HepG2 (cell line): ENCODE data around the gene THUMPD2. TPM values are rescaled to one million over a fixed set of nuclear protein-coding genes. Genes with fewer than 3 reads are reported as not detected.

Experiments used
- ATAC-seq: fragments of 200-7000 bp; cut with Tn5 transposase; 3 replicates; pipeline ENCODE4 v1.9.1; 2020; ENCODE audit warnings: mild to moderate bottlenecking, moderate library complexity
- BruUV-seq: library from RNA; stranded (reverse); fragments of 400-500 nt; replicated peaks from 2 replicates; lab custom pipeline; 2021; lab: Mats Ljungman, UMichigan
- CTCF ChIA-PET: fragments of 300-600 bp; formaldehyde crosslinking; extraction: SDS; loops from one replicate; lab custom pipeline; 2021; ENCODE audit warnings: low total read pairs, inconsistent platforms, low intra/inter-chr PET ratio; lab: Yijun Ruan, JAX
- POLR2A ChIA-PET: fragments of 350-600 bp; sonication (Branson Sonifier 250); formaldehyde crosslinking; loops from one replicate; lab custom pipeline; 2020; ENCODE audit warnings: antibody characterized with exemption, inconsistent platforms; lab: Yijun Ruan, JAX
- DNase-seq: peaks from one replicate; pipeline ENCODE4 v3.0.0-alpha.2; 2015; ENCODE audit warnings: low spot score
- FAIRE-seq: peaks from 3 replicates; lab custom pipeline; 2011; peaks lifted over from hg19 to GRCh38; lab: Jason Lieb, UNC
- H2AFZ ChIP-seq: one replicate; pipeline ENCODE4 v1.6.1; 2011; ENCODE audit warnings: low read length, inconsistent platforms
- H3K27ac ChIP-seq: fragments of 300-600 bp; 3 replicates; pipeline ENCODE4 v1.8.0; 2011; ENCODE audit warnings: mixed run types, mild to moderate bottlenecking, mixed read lengths, low read length, inconsistent platforms; ENCODE audit not compliant: insufficient read depth; ENCODE audit errors: extremely low read length
- H3K27me3 ChIP-seq, 2 experiments: fragments of 200-600 bp in 1 of 2; 2 replicates in 1 of 2; 3 replicates in 1 of 2; pipeline versions ENCODE4 v1.6.0 to v1.8.0; 2011; ENCODE audit warnings: low read length in 2 of 2, mild to moderate bottlenecking in 2 of 2, moderate library complexity in 2 of 2, inconsistent platforms in 1 of 2; ENCODE audit not compliant: insufficient read depth in 2 of 2, control insufficient read depth in 1 of 2
- H3K36me3 ChIP-seq, 2 experiments: fragments of 200-600 bp in 1 of 2; replicated peaks in 1 of 2; 2 replicates in 1 of 2; 3 replicates in 1 of 2; pipeline versions ENCODE4 v1.5.1 to v1.8.0; 2011; ENCODE audit warnings: low read length in 2 of 2, inconsistent platforms in 1 of 2; ENCODE audit not compliant: insufficient read depth in 2 of 2, control insufficient read depth in 1 of 2
- H3K4me1 ChIP-seq: 2 replicates; pipeline ENCODE4 v1.5.1; 2012; ENCODE audit warnings: low read length, inconsistent platforms; ENCODE audit not compliant: insufficient read depth
- H3K4me2 ChIP-seq: 2 replicates; pipeline ENCODE4 v1.6.0; 2011; ENCODE audit warnings: low read depth, low read length, inconsistent platforms
- H3K4me3 ChIP-seq, 3 experiments: fragments of 200-600 bp in 1 of 3; sonication (generic), shearing (Covaris generic) in 1 of 3; replicated peaks in 1 of 3; 2 replicates each; pipeline ENCODE4 v1.5.1; 2011 to 2016; ENCODE audit warnings: low read length in 3 of 3, inconsistent platforms in 2 of 3, low read depth in 2 of 3, mild to moderate bottlenecking in 2 of 3, control low read depth in 1 of 3, mixed read lengths in 1 of 3; ENCODE audit not compliant: insufficient read depth in 1 of 3
- H3K79me2 ChIP-seq: one replicate; pipeline ENCODE4 v1.6.1; 2011; ENCODE audit warnings: low read length, inconsistent platforms; ENCODE audit not compliant: insufficient read depth
- H3K9ac ChIP-seq: 2 replicates; pipeline ENCODE4 v1.6.0; 2011; ENCODE audit warnings: mild to moderate bottlenecking, low read depth, low read length, inconsistent platforms; ENCODE audit not compliant: insufficient read depth
- H3K9me3 ChIP-seq: 2 replicates; pipeline ENCODE4 v1.5.1; 2012; ENCODE audit warnings: mild to moderate bottlenecking, low read length
- H4K20me1 ChIP-seq: 2 replicates; pipeline ENCODE4 v1.6.0; 2011; ENCODE audit warnings: inconsistent platforms, mild to moderate bottlenecking, low read length, moderate library complexity; ENCODE audit not compliant: insufficient read depth
- BHLHE40 ChIP-seq: IDR thresholded peaks from 2 replicates; pipeline ENCODE4 v1.6.1; 2011; ENCODE audit warnings: low read length, improper control_type of control experiment
- HNRNPK ChIP-seq: fragments of 200-400 bp; formaldehyde crosslinking; IDR thresholded peaks from 2 replicates; pipeline ENCODE4 v1.6.1; 2018; ENCODE audit warnings: low read length, low read depth, moderate library complexity, mild to moderate bottlenecking; ENCODE audit not compliant: poor library complexity, severe bottlenecking
- IRF2 ChIP-seq: IDR thresholded peaks from 2 replicates; pipeline ENCODE4 v1.6.1; 2018; ENCODE audit warnings: missing genetic modification reagents, missing compliant biosample characterization
- MATR3 ChIP-seq: sonication (generic); formaldehyde crosslinking; IDR thresholded peaks from 2 replicates; pipeline ENCODE4 v1.4.0; 2020; ENCODE audit warnings: missing genetic modification reagents
- PHF8 ChIP-seq: sonication (generic); formaldehyde crosslinking; IDR thresholded peaks from 2 replicates; pipeline ENCODE4 v1.5.0; 2020; ENCODE audit warnings: missing genetic modification reagents
- POLR2AphosphoS2 ChIP-seq: IDR thresholded peaks from 2 replicates; pipeline ENCODE4 v1.6.1; 2011; ENCODE audit warnings: low read depth, low read length, improper control_type of control experiment
- RBM22 ChIP-seq: fragments of 200-400 bp; formaldehyde crosslinking; optimal IDR thresholded peaks from 2 replicates; pipeline ENCODE3; 2017; ENCODE audit warnings: mild to moderate bottlenecking, low read length, moderate library complexity
- STAT6 ChIP-seq: sonication (generic); formaldehyde crosslinking; IDR thresholded peaks from 2 replicates; pipeline ENCODE4 v1.4.0; 2020; ENCODE audit warnings: missing genetic modification reagents, mild to moderate bottlenecking, borderline replicate concordance
- TBP ChIP-seq: sonication (generic); formaldehyde crosslinking; IDR thresholded peaks from 2 replicates; pipeline ENCODE4 v1.5.0; 2020; ENCODE audit warnings: missing genetic modification reagents
- ZBTB7A ChIP-seq: sonication (generic); formaldehyde crosslinking; IDR thresholded peaks from 2 replicates; pipeline ENCODE4 v1.8.0; 2022; ENCODE audit warnings: mild to moderate bottlenecking, missing genetic modification reagents
- ZNF136 ChIP-seq: sonication (generic); formaldehyde crosslinking; IDR thresholded peaks from 2 replicates; pipeline ENCODE4 v1.8.1; 2022; ENCODE audit warnings: low read depth, mild to moderate bottlenecking, moderate library complexity, missing genetic modification reagents
- ZNF276 ChIP-seq: sonication (generic); formaldehyde crosslinking; IDR thresholded peaks from 2 replicates; pipeline ENCODE4 v1.4.0; 2020; ENCODE audit warnings: mild to moderate bottlenecking, low read depth, missing genetic modification reagents
- ZNF652 ChIP-seq: IDR thresholded peaks from 2 replicates; pipeline ENCODE4 v1.6.1; 2016; ENCODE audit warnings: low read depth, borderline replicate concordance
- ZNF703 ChIP-seq: sonication (generic); formaldehyde crosslinking; IDR thresholded peaks from 2 replicates; pipeline ENCODE4 v1.5.1; 2020; ENCODE audit warnings: missing genetic modification reagents, mild to moderate bottlenecking, moderate library complexity, borderline replicate concordance
- ZNF746 ChIP-seq: sonication (generic); formaldehyde crosslinking; IDR thresholded peaks from 2 replicates; pipeline ENCODE4 v1.8.0; 2022; ENCODE audit warnings: mild to moderate bottlenecking, missing genetic modification reagents
- ZNF788 ChIP-seq: sonication (generic); formaldehyde crosslinking; IDR thresholded peaks from 2 replicates; pipeline ENCODE4 v1.5.0; 2020; ENCODE audit warnings: mild to moderate bottlenecking, missing genetic modification reagents, borderline replicate concordance
- ZNF83 ChIP-seq: sonication (generic); formaldehyde crosslinking; IDR thresholded peaks from 2 replicates; pipeline ENCODE4 v1.4.0; 2020; ENCODE audit warnings: missing genetic modification reagents, mild to moderate bottlenecking, borderline replicate concordance
- whole genome bisulfite sequencing: methylation state at CpG from one replicate; pipeline ENCODE4 v1.1.6; 2017; ENCODE audit warnings: low lambda C conversion rate; 5-methylcytosine and 5-hydroxymethylcytosine counted together
- in situ Hi-C: cut with HindIII; loops from 2 replicates; pipeline ENCODE4 v1.10.0; 2017; ENCODE audit warnings: low pct_unique_long_range_greater_than_20kb; ENCODE audit not compliant: extremely low pct_ligation_motif_present
- intact Hi-C: fragments of 100-400 bp; cut with micrococcal nuclease; formaldehyde crosslinking; loops from one replicate; pipeline ENCODE4 v1.10.0; 2022; ENCODE audit not compliant: unreplicated experiment
- polyA plus RNA-seq, 8 experiments: library from polyadenylated mRNA; depleted of rRNA in 3 of 8; stranded (reverse) in 7 of 8; unstranded in 1 of 8; fragments of >200 nt; fragmentation: Illumina TruSeq in 4 of 8; extraction: Trizol in 4 of 8; gene quantifications; 2 replicates each; pipeline versions ENCODE4 v1.2.1 to v1.2.3, GENCODE V29; 2011 to 2016; ENCODE audit warnings: low read depth in 4 of 8, missing spikeins in 1 of 8, mixed read lengths in 1 of 8; ENCODE audit not compliant: insufficient read depth in 1 of 8
- total RNA-seq, 5 experiments: library from RNA; depleted of rRNA; stranded (reverse); fragments of >200 nt; fragmentation: Illumina TruSeq; extraction: Trizol; gene quantifications; 2 replicates each; pipeline ENCODE4 v1.2.3, GENCODE V29; 2016; ENCODE audit warnings: low read depth in 1 of 5
- TF ChIP-seq, protein P1 (sequence below): sonication (generic); formaldehyde crosslinking; IDR thresholded peaks from 2 replicates; pipeline ENCODE4 v1.4.0; 2020; ENCODE audit warnings: missing genetic modification reagents

The THUMPD2 gene
- total and polyA plus RNA-seq, 2 of the 13 experiments (the other 11 are each of a cell fraction or from before 2014, with no cell fraction given), result 11.8 to 15.6 TPM

- TF ChIP-seq IRF2 (no peak), ZNF83 (CRISPR knock-in tag) (no peak), ZNF703 (CRISPR knock-in tag) (no peak), HNRNPK (no peak), RBM22 (no peak), ZNF746 (CRISPR knock-in tag) (no peak), STAT6 (CRISPR knock-in tag) (no peak), MATR3 (no peak)
These were observed 64.0 kb downstream of the THUMPD2 start (continued) for GRCh38 chr2:39715095-39715494.

DNA sequence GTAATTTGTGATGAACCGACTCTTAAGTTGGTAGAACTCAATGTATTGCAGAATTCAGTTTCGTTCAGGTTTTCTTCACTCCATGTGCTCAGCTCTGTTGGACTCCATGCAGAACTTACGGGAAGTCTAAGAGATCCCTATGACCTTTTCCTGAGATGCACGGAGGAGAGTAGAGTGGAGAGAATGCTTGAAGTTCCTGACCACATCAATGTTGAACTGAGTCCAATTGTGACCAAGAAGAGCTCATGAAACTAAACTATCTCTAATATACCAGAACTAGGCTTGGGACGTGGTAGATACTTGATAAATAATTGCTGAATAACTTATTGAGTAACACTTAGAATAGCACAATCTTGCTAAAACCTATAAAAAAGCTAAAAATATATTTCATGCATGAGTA, 66.1 kb downstream of the THUMPD2 start:
- no peak overlapping the region for H3K9ac ChIP-seq
- intact Hi-C loops, result no loop called here
- no peak overlapping the region for H3K27ac ChIP-seq
- no peaks in the 10 kb centered on the region for H4K20me1 ChIP-seq
- H3K36me3 ChIP-seq, result no peaks in the 10 kb centered on the region
- TF ChIP-seq ZNF652 (no peak), BHLHE40 (no peak), ZNF276 (no peak), ZBTB7A (no peak), TBP (CRISPR knock-in tag) (no peak), ZNF136 (no peak), POLR2AphosphoS2 (no peak), ZNF788 (CRISPR knock-in tag) (no peak), PHF8 (CRISPR knock-in tag) (no peak)
- TF ChIP-seq, protein P1, sequence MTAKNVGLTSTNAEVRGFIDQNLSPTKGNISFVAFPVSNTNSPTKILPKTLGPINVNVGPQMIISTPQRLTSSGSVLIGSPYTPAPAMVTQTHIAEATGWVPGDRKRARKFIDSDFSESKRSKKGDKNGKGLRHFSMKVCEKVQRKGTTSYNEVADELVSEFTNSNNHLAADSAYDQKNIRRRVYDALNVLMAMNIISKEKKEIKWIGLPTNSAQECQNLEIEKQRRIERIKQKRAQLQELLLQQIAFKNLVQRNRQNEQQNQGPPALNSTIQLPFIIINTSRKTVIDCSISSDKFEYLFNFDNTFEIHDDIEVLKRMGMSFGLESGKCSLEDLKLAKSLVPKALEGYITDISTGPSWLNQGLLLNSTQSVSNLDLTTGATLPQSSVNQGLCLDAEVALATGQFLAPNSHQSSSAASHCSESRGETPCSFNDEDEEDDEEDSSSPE (CRISPR knock-in tag), result no peak
- no peak overlapping the region for H2AFZ ChIP-seq
- ChIA-PET POLR2A (no interaction called here), CTCF (no interaction called here)
- in situ Hi-C loops, result no loop called here
- ATAC-seq, result no peak
- H3K4me3 ChIP-seq, result no peak overlapping the region
- no peak overlapping the region for H3K4me2 ChIP-seq
- peaks cover 18% of the 10 kb centered on the region for H3K4me1 ChIP-seq
- no peaks in the 10 kb centered on the region for H3K79me2 ChIP-seq
- no peak for FAIRE-seq
- H3K27me3 ChIP-seq, result peaks cover 2 to 23% of the 10 kb centered on the region in 2 experiments; a peak in 3 of 5 replicates
- DNase-seq, result no peak
- BruUV-seq, result no TSS peak
- no peaks in the 10 kb centered on the region for H3K9me3 ChIP-seq
- WGBS, result 38% methylated on average over 5 of the region's 5 CpGs
